HG02798 (cell line): ENCODE results near the gene CNTN4.

Source experiments
- ATAC-seq: cut with Tn5 transposase; IDR thresholded peaks from one replicate; pipeline ENCODE4 v1.9.1; 2021; ENCODE audit warnings: mild to moderate bottlenecking; ENCODE audit not compliant: unreplicated experiment, poor library complexity

Gene CNTN4

GRCh38 chr3:2375376-2375775, 276.7 kb downstream of the CNTN4 start:
- no peak for ATAC-seq

DNA sequence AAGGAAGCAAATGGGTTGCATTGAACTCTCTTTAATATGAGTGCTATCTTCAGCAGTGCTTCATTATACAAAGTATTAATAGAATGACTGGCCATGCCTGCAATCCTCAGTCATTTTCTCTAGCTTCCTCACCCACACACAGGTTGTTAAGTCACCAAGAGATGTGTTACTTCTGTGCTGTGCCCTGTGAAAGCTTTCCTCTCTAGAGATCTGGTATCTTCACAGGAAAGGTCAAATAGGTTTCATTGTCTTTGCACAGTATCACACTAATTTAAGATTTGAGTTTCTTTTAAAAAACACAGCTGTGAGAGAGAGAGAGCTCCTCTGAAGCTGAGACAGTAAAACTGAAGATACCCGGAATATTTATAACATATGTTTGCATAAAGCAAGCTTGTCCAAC, 278.6 kb downstream of the CNTN4 start:
- no peak for ATAC-seq

DNA sequence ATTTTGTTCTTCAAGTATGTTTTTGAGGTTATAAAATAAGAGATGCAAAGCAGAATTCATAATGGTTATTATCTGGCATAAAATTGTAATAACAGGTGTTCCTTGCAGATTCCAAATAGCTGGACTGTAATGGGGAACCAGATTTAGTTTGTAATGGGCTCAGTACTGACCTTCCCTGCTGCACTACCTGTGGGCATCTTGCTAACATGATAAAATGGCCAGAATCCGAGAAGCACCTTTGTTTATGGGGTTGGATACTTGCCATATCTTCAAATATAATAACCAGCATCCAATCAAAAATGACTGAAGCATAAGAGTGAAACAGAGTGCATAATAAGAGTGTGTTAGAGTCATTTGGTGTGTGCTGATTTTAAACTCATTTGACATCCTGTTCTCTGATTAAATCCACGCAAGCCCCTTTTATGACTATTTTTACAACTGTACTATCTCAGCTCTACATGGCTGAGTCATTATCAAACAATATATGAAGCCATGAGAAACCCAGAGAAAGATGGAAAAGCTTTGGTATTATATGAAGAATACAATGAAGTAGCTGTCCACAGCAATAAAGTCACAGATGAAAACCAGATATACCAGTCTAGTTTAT, 292.4 kb downstream of the CNTN4 start:
- no peak for ATAC-seq

GRCh38 chr3:2391896-2392295, 293.2 kb downstream of the CNTN4 start:
- no peak for ATAC-seq

DNA sequence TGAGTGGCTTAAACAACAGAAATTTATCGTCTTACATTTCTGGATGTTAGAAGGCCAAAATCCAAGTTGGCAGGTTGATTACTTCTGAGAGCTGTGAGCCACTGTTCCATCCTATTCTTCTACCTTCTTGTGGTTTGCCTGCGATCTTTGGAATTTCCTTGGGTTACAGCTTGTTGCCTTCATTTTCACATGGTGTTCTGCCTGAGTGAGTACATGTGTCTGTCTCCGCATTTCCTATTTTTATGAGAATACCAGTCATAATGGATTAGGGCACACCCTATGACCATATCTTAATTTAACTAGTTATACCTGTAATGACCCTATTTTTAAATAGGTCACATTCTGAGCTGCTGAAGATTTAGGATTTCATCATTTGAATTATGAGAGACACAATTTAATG, 294.3 kb downstream of the CNTN4 start:
- ATAC-seq, result no peak

GRCh38 chr3:2415083-2415482, 316.4 kb downstream of the CNTN4 start:
- no peak for ATAC-seq

DNA sequence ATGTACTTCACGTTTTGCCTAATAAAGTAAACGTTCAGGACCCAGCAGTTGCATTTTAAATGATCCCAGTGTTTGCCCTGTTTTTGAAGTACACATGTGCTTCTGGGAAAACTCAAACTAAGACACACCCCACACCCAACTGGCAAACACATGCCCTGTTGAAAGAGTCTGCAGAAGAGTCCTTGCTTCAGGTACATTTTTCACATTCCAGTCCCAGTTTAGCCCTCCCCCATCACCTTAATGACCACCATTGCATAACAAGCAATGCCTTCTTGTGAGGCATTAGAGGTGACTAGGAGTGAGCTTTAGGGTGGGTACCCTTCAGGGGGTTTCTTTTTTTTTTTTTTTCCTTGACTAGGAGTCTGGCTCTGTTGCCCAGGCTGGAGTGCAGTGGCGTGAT, 322.3 kb downstream of the CNTN4 start:
- ATAC-seq, result no peak

DNA sequence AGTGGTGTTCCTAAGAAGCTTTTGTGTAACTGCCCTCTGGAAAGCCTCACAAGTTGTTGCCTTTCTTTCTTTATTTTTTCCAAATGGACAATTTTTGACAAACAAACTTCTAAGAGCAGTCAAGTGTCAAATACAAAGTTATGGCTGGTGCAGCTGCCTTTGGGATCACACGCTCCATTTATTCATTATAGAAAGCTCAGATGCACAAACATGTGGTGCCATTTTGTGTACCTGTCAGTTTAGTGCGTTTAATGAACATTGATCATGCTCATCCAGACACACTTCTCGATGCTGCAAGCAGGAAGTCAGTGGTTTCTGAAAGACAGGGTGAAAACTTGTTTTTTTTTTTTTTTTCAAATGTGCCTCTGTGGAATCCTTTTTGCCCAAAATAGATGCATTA, 324.5 kb downstream of the CNTN4 start:
- ATAC-seq, result no peak

DNA sequence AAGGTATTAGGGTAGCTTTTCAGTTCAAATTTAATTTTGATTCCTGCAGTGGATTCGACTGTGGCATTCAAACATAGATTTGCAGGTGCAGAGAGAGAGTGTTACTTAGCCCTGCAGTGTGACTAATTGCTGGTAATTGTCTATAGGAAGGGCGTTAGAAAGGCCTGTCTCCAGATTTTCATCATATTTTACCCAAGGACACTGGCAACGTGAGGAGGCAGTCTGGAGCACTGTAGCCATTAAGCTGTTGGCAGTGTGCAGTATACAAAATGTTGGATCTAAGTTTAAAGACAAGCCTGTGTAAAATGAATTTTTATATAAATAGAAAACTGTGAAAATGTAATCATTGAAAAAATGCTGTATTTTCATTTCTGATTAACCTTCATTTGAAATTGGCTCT, 342.9 kb downstream of the CNTN4 start:
- ATAC-seq, result no peak

DNA sequence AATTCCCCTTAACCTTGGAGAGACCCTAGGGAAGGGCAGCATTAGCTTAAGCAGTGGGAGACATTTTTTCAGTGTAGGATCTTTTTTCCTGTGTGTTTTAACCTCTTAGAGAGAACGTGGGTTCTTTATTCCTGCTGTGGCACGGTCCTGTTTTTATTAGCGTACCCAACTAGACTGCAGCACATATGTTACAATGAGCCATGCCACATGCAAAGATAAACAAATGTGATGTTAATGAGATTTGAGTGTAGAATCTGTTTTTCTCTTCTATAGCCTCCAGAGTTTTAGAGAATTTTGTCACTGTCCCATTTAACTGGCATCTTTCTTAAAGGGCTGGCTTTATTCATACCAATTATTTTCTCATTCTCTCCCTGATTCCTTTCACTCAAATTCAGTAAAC, 347.5 kb downstream of the CNTN4 start:
- no peak for ATAC-seq

- no peak for ATAC-seq
Measured at GRCh38 chr3:2452249-2452648, 353.6 kb downstream of the CNTN4 start.

DNA sequence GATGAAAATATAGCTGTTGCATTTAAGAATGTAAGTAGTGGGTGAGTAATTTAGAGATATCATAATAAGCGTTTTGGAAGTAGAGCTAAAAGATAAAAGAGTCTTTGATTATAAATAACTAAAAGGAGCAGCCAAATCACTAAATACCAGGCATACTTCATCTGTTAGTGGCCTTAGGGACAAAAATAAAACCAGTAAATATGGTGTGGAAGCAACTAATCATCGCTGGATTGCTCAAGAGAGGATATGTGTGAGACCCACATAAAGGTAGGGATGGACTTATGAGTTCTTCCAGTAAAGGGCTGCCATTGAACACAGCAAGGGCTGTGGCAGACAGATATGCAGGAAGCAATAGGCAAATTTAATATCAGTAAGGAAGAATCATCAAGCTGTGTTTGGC, 356.2 kb downstream of the CNTN4 start:
- ATAC-seq, result no peak

GRCh38 chr3:2456788-2457187, 358.1 kb downstream of the CNTN4 start:
- ATAC-seq, result no peak

DNA sequence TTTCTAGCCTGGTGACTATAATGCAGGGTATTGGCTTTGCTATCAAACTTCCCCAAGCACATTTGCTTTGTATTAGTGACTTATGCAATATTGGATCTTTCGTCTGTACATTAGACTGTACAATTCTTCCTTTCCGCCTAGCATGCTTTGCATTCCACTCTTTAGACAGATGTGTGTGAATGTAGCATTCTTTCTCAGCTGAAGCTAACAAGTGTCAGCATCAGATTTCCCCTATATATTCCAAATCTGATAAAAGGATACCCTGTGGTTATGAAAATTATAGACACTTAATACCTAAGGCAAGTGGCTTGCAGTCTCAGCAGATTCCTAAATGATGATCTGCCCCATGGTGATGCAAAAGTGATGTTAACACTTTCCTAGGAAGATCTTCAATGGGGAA, 360.1 kb downstream of the CNTN4 start:
- ATAC-seq, result no peak

DNA sequence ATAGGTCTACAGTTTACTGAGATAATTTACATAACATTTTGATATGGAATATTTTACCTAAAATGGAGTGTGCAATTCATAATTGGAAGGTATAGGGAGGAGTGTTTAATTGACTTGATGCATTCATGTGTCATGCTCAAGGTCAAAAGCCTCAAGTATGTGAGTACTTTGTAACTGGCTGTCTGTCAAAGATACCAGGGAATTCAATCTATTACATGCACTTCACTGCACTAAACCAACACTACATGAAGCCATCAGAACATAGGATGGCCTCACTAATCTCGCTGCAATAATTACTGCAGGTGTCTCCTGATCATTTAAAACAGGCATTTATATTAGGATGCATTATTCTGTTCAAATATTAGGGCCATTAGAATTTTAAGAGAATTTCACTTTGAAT, 367.2 kb downstream of the CNTN4 start:
- ATAC-seq, result no peak

DNA sequence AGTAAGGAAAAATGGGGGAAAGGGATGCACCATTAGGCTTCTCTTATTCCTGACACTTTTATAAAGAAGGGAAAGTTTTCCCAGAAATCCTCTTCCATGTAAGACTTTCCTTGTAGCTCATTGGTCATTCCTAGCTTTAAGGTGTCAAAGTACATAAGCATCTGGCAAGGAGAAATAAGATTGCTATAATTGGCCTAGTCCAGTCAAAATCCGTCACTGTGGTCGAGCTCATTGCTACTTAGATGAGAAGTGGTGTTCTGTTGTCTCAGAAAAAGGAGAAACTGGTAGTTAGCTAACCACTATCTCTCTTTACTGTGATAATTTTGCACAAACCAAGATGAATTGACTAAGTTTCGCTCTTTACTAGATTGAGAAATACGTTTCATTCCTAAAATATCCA, 370.1 kb downstream of the CNTN4 start:
- no peak for ATAC-seq

DNA sequence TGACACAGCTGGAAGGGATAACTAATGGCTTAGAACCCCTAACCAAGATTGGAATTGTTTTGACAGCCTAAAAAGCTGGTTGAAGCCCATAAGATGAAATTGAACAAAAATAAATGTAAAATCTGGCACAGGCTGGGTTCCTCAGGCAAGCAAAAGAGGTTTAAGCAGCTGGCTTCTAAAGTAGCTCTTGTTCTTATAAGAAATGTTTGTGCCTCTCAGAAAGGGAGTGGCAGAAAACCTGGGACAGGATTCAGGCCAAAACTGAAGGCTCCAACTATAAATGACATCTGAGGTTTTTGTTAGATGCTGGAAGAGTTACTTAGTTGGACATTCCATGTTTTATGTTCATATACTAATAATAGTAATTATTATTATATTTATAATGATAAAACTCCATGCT, 378.3 kb downstream of the CNTN4 start:
- no peak for ATAC-seq

DNA sequence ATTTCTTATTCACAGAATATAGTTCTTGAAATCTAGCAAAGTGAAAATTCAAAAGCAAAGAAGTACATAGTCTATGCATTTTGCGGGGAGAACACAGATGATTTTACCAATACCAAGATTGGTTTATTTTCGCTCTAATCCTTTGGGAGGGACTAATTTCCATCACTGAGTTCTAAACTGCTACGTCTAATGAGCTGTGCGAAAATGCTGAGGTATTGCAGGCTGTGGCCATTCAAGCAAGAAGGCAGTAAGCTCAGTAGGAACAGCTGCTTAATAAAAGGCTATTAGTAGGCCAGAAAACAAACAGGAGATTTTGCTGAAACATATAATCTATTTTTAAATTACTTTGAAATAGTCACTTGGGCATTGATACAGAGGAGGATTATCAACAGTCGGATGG, 379.0 kb downstream of the CNTN4 start:
- no peak for ATAC-seq

- ATAC-seq, result no peak
Measured at GRCh38 chr3:2484162-2485026, 385.7 kb downstream of the CNTN4 start.

DNA sequence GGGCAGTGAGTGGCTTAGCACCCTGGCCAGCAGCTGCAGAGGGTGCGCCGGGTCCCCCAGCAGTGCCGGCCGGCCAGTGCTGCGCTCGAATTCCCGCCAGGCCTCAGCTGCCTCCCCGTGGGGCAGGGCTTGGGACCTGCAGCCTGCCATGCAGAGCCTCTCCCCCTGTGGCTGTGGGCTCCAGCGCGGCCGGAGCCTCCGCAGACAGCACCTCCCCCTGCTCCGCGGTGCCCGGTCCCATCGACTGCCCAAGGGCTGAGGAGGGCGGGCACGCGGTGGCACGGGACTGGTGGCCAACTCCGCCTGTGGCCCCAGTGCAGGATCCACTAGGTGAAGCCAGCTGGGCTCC, 386.3 kb downstream of the CNTN4 start:
- no peak for ATAC-seq

- ATAC-seq, result no peak
Measured at GRCh38 chr3:2495746-2496145, 397.1 kb downstream of the CNTN4 start.

DNA sequence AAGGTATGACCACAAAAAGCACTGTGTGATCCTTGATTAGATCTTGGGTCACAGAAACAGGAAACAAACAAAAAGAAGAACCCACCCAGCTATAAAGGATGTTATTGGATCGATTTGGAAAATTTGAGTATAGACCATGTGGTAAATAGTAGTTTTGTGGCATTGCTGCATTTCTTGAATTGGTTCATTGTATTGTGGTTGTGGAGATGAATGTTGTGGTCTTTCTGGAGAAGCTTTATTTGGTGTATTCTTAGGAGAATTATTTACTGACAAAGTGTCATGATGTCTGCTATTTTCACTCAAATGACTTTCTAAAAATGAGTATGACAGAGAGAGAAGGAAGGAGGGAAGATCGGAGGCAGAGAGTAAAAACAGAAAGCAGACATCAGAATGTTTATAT, 406.2 kb downstream of the CNTN4 start:
- no peak for ATAC-seq
